ENCODE measurements around the gene GSTA1.
"Not testable (repeated sequence)": the region's sequence is repeated elsewhere in the genome, so short reads cannot be mapped to it uniquely, and the experiment has no call there.

GSTA1 gene

GRCh38 chr6:52803668-52804255, at the start of gene GSTA1:
GSTA1 (minus strand) TSS chr6:52803816; CDS start chr6:52799267, 4,549 bp downstream.
- DNase-seq (ENCODE audit: insufficient read length, low spot score); FAIRE-seq: not testable (repeated sequence)

- no peak for FAIRE-seq
- DNase-seq (ENCODE audit: insufficient read length, low spot score): no peak
Measured at GRCh38 chr6:52849137-52849536, 45.5 kb upstream of the GSTA1 start.

GRCh38 chr6:52846002-52846401, 42.4 kb upstream of the GSTA1 start:
- no peak for DNase-seq (ENCODE audit: insufficient read length, low spot score)
- no peak for FAIRE-seq

GRCh38 chr6:52843605-52844004, 40.0 kb upstream of the GSTA1 start:
- DNase-seq (ENCODE audit: insufficient read length, low spot score) (no peak), FAIRE-seq (no peak)

GRCh38 chr6:52840763-52841585, 37.4 kb upstream of the GSTA1 start, which contains the start of gene GSTA5:
GSTA5 (minus strand) TSS chr6:52840813.
- DNase-seq (ENCODE audit: insufficient read length, low spot score) (no peak), FAIRE-seq (no peak)

GRCh38 chr6:52839124-52840055, 35.8 kb upstream of the GSTA1 start:
- peak; percentile 89 for FAIRE-seq
- peak; percentile 44 for DNase-seq (ENCODE audit: insufficient read length, low spot score)

GRCh38 chr6:52834481-52834880, 30.9 kb upstream of the GSTA1 start:
- DNase-seq (ENCODE audit: insufficient read length, low spot score): no peak
- FAIRE-seq: no peak

- FAIRE-seq; DNase-seq (ENCODE audit: insufficient read length, low spot score): not testable (repeated sequence)
Measured at GRCh38 chr6:52830869-52831268, 27.3 kb upstream of the GSTA1 start.

- DNase-seq (ENCODE audit: insufficient read length, low spot score): no peak
- no peak for FAIRE-seq
Measured at GRCh38 chr6:52829046-52829817, 25.6 kb upstream of the GSTA1 start.

GRCh38 chr6:52828621-52829020, 25.0 kb upstream of the GSTA1 start:
- FAIRE-seq; DNase-seq (ENCODE audit: insufficient read length, low spot score): not testable (repeated sequence)

- not testable (repeated sequence) for DNase-seq (ENCODE audit: insufficient read length, low spot score); FAIRE-seq
Measured at GRCh38 chr6:52827073-52827783, 23.6 kb upstream of the GSTA1 start.

GRCh38 chr6:52826513-52826912, 22.9 kb upstream of the GSTA1 start:
- no peak for FAIRE-seq
- no peak for DNase-seq (ENCODE audit: insufficient read length, low spot score)

- not testable (repeated sequence) for FAIRE-seq; DNase-seq (ENCODE audit: insufficient read length, low spot score)
Measured at GRCh38 chr6:52825900-52826459, 22.4 kb upstream of the GSTA1 start.

- FAIRE-seq; DNase-seq (ENCODE audit: insufficient read length, low spot score): not testable (repeated sequence)
Measured at GRCh38 chr6:52825270-52825793, 21.7 kb upstream of the GSTA1 start.

GRCh38 chr6:52821842-52822241, 18.2 kb upstream of the GSTA1 start:
- no peak for FAIRE-seq

GRCh38 chr6:52820198-52820597, 16.6 kb upstream of the GSTA1 start:
- DNase-seq (ENCODE audit: insufficient read length, low spot score): no peak
- no peak for FAIRE-seq

More at GRCh38 chr6:52821842-52822241, 18.2 kb upstream of the GSTA1 start:
- DNase-seq (ENCODE audit: insufficient read length, low spot score): no peak

- peak; percentile 40 for DNase-seq (ENCODE audit: insufficient read length, low spot score)
- peak; percentile 87 for FAIRE-seq
Measured at GRCh38 chr6:52815167-52816092, 11.8 kb upstream of the GSTA1 start.

- DNase-seq (ENCODE audit: insufficient read length, low spot score); FAIRE-seq: not testable (repeated sequence)
Measured at GRCh38 chr6:52814545-52814944, 10.9 kb upstream of the GSTA1 start.
